ENCODE results near the gene FSTL5.

FSTL5 gene

DNA sequence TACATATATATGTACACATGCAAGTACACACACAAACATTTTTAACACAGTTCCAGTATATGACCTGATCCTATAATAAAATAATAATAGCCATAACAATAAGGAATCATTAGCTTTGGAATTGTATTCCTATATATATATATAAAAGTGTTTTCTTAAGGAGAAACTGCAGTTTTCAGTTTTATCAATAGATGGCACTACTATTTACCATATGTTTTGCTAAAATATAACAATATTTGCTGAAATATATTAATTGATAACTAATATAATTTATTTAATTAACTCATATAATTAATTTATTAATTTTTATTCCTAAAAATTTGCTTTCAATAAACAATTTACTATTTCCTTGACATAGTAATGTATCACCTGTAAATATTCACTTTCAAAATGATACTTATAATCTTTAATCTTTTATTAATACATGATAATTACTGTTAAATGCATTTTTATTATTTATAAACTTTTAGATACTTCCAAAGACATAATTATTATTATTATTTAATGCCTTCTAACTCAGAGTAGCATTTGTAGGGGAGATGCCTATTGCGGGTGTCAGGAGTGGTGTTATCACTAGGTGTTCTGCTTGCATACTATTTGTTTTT, 599.5 kb downstream of the FSTL5 start:
- peak; percentile 12 for DNase-seq

DNA sequence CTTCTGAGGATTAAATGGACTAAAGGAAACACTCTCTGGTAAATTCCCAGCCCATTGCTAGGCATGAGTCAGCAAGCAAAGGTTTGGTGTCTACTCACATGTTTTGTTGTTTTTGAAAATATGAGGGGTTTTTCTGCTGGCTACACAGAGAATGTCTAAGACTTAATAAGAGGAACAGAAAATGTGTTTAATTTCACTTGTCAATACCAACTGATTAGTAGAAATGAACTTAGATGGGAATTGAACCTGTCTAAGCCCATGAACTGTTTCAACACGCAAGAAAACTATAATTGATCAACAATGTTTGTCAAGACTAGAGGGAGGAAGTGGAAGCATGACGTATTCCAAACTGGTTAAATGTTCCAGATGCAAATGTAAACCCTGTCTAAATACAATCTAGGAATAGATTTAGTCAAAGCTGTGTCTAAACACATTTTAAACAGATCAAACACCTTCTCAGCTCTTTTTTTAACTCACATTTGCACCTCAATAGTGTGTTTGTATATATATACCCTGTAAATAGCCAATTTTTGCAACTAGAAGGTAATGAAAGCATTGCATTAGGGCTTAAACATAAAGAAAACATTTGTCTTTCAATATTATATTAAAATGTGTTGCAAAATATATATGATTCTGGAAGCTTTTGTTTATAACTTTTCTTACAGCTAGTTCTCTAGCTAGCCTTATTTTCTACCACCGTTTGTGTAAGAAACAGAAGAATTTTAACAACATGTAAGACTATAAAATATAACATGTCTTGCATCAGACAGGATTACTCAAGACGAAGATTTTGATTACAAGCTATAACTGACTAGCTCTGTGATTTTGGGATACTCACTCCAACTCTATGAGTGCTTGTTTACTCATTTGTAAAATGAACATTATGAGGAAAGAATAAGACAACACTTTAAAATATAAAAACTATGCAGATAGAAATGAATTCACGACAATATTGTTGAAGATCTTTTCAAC, 607.8 kb downstream of the FSTL5 start:
- no peak for DNase-seq

DNA sequence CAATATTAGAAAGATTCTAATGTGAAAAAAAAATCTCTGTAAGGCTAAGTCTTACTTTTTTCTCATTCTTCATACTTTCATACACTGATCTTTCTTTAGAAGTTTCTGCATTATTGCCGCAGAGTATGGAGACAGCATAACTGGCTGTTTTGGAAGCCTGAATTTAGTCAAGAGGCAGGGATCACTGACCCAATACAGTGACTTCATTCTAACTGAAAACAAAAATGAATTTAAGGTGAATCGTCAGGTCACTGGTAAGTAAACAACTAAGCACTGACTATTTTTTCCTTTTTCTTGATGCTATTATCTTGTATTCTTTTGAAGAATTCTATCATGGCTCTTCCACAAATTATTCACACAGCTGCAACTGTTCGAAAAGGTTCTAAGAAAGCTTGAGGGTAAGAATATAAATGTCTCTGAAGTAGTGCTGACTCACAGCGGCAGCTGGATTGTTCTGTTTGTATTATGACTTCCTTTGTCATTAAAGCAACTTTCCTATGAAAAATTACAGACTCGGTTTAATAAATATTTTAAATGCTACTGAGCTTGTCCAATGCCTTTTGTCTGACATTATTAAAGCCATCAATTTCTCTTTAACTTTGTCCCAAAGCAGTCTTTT, 609.3 kb downstream of the FSTL5 start:
- DNase-seq: no peak

DNA sequence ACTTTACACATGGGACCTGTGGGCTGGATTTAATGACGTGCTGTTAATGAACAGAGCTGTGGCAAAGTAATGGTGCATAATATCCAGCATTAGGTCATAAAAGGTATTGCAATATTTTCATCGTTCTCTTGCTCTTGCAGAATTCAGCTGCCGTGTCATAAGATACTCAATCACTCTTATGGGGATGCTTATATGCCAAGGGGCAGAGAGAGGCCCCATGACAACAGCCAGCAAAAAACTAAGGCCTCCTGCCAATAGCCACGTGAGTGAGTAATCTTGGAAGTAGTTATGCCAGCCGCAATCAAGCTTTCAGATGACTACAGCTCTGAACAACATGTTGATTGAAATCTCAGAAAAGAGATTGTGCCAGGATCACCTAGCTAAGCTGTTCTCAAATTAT, 616.9 kb downstream of the FSTL5 start:
- no peak for DNase-seq

DNA sequence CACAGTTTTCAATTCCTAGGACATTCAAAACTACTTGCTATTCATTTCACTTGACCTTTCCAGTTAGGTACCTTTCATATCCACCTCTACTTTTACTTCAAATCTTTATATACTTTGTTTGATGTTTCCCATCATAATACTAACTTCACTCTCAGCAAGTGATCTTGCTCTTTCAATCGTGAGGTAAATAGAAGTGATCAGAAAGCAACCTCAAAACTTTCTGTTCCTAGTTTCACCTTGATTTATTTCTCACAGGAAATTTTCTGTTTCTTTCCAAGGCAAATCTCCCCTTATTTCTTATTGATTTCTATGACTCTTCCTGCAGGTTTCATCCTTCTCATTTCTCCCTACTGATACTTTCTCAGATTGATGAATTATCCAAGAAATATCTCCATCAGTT, 623.5 kb downstream of the FSTL5 start:
- DNase-seq: no peak

DNA sequence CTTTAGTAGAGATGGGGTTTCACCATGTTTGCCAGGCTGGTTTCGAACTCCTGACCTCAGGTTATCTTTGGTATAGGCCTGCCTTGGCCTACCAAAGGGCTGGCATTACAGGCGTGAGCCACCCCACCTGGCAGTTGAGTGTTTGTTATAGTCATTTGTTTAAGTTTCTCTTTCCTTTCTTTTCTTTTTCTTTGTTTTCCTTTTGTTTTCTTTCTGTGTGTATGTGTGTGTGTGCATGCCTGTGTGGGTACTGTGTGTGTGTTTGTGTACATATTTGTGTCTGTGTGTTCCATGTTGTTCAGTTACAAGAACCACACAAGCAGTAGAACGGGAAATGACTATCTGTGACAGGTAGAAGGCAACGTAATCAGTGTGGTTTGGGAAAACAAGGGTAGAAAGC, 624.9 kb downstream of the FSTL5 start:
- no peak for DNase-seq

DNA sequence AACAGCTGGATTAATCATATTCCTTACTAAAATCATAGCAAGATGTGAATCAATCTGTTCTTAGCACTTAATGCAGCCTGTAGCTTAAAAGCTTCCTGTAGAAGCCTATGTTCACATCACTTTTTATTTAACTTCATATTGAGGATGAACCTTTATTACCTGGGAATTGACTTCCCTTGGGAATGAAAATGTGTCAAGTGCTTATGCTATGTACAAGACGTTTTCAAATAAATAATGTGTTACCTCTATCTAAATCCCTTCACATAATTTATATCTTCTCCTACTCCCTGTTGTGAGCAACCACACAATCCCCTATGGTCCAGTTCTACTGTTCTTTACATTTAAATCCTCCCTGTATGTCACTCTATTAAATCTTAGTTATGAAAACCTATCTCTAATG, 633.1 kb downstream of the FSTL5 start:
- no peak for DNase-seq

DNA sequence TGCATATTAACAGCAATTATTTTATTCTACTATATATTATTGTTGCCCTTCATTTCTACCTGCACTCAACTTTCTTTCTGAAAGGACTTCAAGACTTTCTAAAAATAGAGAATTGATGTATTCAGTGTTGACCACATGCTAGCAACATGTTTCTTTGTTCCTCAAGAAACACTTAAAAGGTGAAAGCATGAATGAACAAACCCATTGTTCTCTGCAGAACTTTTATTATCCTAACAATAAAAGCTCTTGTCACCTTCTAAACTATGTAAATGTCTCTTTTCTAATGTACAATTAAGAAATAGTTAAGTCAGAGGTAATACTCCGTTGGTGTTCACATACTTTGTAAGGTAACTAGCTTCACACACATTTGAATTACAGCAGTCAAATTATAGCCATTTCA, 638.7 kb downstream of the FSTL5 start:
- no peak for DNase-seq

DNA sequence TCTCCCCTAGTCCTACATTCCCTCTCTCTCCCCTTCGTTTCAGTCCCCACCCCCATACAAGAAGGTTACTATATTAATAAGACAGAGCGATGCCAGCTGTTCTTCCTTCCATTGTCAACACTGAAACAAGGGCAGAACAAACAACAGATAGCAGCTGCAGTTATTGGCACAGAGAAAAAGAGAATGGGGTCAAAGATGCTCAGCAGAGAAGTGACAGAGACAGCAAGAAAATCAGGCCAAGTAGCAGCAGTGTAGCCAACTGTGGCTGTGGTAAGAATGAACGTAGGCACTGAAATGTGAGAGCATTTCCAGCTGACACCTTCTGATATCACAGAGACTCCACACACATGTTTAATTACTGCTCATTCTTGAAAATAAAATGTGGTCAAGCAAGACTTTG, 641.8 kb downstream of the FSTL5 start:
- DNase-seq: no peak

DNA sequence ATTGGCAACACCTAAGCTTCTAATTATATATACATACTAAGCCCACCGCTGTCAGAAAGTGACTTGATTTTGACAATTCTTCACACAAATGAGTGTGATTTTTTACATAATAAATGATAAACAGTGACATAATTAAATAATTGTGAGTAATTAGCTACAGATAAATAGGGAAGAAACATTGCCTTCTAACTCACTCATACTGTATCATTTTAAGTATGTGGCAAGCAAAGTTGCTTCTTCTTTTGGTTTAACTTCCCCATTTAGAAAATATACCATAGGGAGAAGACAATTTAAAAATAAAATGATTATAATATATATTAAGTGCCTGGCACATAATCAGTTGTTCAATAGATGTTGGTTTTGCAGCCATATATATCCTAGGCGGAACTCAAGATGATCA, 644.2 kb downstream of the FSTL5 start:
- peak; percentile 16 for DNase-seq

DNA sequence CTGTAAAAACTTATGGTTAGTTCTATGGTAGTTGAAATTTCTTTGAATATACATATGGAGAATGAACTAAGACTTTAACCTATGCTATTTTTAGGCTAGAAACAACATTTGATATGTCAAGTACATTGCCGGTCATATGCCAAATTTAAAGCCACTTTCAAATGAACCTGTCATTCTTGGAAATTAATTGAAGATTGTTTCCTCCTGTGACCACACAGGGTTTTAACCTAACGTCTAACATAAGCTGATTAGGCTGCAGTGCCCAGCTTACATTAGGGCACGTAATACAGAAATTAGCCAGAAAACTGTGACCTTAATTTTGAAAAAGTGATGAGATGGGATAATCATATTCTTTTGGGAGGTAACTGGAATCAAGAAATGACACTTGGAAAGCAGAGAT, 645.9 kb downstream of the FSTL5 start:
- DNase-seq: no peak

DNA sequence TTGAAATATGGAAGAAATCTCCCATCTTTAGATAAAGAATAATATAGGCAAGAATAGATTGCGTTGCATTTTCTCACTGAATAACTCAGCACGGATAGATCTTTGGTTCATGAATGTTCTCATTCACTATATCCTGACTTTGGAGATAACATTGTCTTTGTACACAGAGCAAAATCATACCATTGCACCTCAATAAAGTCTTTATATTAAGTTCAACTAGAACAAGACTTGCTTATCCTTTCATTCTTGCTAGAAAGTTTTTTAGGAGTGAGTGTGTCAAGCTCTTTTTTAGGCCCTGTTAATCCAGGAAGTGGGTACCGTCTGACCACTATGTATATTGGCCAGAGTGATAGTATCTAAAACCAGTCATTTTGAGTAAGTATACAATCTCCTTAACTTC, 658.7 kb downstream of the FSTL5 start:
- DNase-seq: no peak

DNA sequence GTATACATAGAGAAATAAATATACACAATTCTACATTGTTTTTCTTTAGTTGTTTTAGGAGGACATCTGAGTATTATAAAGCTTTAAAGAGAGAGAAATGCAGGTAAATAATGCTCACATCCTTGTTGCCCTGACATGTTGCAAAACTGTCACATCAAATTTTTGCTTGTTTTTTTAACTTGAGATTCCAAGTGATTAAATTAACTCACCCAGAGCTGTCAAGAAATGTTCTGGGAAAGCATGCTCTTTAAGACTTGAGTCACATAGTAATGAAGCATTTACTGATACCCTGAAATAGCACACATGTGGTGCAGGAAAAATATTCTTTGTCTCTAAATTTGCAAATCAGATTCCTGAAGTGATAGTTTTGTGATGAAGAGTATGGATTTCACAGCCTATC, 665.6 kb downstream of the FSTL5 start:
- DNase-seq: no peak

DNA sequence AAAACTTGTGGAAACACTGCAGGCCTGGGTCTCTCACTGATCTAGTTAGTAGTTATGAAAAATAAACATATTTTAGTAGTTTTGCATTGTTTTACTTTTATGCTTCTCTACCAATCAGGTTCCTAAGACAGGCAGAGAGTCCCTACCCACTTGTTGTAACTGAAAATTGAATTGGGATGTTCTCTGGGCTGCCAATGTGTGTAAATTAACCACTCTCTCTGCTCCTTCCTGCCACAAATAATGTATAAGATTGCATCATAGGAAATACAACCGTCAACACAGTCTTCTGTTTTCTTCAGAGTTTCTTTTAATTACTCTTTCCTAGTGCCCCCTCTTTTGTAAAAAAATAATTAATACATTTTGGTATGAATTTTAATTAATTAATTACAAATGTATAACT, 677.3 kb downstream of the FSTL5 start:
- peak; percentile 51 for DNase-seq

DNA sequence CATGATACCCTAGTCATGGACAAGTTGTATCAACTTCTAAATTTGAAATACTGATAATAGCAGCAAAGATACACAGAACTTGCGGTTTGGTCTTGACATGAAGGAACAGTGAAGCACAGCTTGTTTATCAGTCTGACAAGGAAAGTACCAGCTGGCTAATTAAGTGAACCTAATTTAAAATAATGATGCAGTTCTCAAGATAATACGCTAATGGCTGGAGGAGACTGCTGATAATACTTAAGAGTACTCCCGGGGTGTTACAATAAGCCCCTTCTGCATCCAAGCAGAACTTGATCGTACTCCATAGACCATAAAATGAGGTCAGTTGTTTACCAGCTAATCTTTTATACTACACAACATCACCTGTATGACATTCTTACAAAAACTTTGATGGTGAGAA, 697.5 kb downstream of the FSTL5 start:
- DNase-seq: no peak

DNA sequence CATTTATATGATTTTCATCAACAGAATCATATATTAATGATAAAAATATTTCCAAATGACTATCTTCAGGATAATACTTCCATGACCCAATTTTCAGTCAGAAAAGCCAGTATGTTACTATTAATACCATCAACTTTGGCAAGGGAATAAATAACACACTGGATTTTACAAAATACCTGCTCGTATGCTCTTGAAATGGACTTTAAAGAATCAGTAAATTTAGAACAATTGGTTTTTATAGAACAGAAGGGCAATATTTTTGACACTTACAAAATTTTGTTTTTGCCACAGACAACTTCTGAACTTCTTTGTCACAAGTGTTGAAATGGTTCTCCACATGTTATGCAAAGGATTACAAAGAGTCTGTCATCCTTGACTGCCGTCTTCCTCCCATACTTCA, 700.4 kb downstream of the FSTL5 start:
- DNase-seq: no peak

DNA sequence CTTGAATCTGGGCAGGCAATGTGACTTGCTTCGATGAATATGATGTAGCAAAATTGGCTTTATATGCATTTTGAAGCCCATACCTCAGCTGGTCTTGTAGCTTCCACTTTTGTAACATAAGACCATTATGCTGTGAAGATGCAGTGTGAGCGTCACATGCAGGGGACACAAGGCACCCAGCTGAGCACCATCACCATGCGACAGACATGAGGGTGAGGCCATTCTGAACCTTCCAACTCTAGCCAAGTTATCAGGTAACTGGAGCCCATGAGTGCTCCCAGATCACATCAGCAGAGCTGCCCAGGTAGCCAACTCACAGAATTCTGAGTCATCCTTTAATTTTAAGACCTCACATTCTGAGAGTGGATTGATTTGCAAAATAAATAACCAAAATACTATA, 705.9 kb downstream of the FSTL5 start:
- no peak for DNase-seq

DNA sequence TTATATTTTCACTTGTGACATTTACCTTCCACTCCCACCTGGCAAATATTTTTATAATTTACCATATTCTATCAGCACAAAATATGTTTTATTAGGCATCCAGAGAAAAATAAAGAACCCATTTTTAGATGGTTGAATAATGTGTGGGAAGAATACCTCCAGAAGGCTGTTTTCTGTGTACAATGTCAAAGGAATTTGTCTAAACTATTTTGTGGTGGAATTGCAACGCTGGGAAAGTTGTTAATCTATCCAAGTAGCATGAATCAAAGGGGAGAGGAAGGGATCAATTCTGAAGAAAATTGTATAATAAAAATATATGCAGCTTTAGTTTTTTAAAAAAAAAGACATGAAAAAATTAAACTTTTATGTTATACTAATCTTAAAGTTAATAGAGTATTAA, 706.5 kb downstream of the FSTL5 start:
- no peak for DNase-seq

DNA sequence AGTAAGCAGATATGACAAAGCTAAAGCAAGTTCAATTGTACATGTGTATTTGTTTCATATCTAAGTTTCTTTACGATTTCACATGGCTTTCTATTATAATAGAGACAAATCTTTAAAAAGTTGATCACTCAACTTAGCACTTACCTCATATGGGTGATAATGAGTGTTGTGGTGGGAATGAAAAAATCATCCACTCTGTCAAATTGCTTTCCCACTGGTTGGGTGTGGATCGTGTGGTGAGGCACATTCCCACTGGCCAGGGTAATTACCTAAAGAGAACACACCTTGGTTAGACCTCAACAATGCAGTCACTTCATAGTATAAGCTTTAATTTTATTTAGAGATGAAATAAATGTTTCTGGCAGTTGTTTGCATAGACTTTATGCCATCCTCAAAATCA, 708.9 kb downstream of the FSTL5 start:
- no peak for DNase-seq

DNA sequence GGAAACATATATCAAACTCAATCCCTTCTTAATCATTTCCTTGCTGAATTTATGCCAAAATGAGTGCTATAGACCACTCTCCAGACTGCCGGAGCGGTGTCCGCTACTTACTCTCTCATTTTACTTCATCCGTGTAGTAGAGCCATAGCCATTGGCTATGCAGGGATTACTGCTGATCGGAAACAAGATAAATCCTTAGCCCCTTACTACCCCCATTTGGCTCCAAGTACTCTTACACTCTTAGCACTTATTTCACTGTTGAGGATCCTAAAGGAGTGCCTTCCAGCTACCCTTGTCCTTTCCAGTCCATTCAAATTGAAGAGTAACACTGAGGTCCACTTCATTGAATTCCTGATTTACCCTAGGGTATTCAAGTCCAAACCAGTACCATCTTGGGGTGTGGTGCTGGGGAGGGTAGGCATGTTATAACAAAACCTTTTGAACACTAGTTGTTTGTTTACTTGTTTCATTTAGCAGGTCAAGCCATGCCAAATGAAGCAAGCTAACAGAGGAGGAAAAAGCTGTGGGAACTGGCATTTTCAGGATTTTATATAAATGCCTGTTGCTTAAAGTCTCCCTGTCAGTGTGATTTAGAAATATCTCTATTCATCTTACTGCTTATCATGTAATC, 715.1 kb downstream of the FSTL5 start:
- DNase-seq: no peak

DNA sequence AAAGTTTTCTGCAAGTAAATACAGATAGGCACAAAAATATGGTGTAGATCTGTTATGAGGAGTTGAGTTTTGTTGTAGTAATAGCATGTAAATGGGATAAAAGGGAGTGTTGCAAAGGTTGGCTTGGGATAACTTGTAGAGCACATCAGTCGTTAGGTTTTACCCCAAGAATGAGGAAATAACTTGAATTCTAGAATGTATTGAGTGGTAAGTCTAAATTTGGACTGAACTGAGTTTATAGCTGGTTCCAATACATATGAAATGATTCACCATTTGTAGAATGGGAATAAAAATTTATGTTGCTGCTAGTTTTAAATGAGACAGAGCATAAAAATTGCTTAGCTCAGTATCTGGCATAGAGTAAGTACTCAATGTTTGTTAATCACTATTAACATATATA, 719.2 kb downstream of the FSTL5 start:
- no peak for DNase-seq

DNA sequence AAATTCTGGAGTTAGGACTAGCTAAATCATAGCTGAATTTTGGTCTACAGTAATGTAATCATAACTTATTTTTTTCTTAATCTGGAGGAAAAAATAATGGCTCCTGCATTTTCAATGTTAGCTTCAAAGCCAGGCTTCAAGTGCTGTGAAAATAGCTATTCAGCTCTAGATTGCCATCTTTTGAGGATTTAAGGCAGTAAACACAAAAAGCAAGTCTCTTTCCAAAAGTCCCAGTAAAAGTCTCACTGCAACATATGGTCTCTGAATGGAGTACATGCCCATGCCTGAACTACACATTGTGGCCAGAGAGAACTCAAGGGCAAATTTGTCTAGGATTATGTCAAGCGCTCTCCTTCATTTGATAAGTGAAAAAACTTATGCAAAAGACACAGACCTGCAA, 720.9 kb downstream of the FSTL5 start:
- DNase-seq: no peak

DNA sequence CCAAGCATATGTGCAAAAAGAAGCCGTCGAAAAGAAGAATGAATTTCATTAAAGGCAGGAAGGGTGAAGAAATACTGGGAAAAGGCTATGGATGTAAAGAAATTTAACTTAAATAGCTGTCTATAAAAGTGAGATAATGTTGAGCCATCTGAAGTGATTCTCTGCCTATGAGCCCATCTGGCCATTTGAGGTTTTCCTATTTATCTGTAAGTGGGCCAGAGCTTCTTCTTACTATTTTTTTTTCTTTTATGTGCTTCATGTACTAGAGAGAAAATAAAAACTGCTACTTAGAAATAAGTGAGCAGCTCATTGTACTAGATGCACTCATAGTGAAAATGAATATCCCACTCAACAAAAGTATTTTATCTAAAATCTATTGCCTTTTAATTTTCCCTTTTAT, 725.7 kb downstream of the FSTL5 start:
- DNase-seq: no peak
